Measurements from ENCODE around the gene ATXN2. TPM values are rescaled to one million over a fixed set of nuclear protein-coding genes. Genes with fewer than 3 reads are reported as not detected.
A peak's percentile ranks its signal among the peaks of the same experiment; 100 is the strongest.

The ATXN2 gene
- total and polyA plus RNA-seq, 4 donors: 11.5 to 33.1 (median 22.1) TPM

DNA sequence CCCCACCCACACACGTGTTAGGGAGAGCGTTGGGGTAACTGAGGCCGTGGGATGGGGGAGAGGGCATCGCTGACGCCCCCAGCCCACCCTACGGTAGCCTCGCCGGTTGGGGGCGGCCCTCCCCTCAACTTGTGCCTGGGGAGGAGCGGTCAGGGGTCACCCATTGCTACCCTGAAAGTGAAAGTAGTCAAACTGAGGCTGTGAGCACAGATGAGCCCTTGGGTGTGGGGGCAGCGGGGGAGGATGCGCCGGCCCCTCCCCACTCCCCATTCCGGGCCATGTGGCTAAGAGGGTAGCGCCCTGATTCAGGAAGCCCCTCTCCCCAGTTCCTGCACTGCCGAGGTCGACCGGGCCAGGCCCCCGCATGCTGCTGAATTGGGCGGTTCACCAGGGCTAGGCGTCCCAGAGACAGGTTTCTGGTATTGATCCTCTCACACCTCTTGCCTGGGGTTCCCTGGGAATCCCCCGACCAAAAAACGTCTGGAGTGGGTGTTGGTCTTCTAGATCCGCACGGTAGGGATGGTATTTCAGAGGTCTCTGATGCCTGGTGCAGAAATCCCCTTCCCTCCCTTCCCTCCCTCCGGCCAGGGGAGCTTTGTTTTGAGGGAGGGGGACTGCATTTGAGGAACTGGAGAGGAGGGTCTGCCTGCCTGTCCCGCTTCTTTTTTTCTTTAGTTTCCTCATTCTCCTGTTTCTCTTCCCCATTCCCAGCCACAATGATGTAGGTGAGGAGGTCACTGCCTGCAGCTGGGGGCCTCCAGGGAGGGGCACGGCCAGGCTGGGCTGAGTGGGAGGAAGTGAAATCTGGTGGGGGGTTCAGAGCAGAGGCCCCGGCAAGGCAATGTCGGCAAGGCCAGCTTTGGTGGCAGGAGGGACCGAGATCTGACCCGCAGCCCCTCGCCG, 192.4 kb downstream of the ATXN2 start:
- Histone ChIP-seq H3K4me1 (ENCODE audit: control insufficient read depth in 4 of 4, insufficient read depth in 4 of 4, low read length in 3 of 4) (peaks cover 19 to 62% (median 46%) of the 10 kb centered on the region in 4 donors), H3K9me3 (ENCODE audit: control insufficient read depth in 4 of 4, low read length in 3 of 4) (no peaks in the 10 kb centered on the region), H3K4me3 (ENCODE audit: low read depth in 1 of 3, low read length in 3 of 3) (peak overlapping the region; percentile 45 to 85 (median 79)), H3K27me3 (ENCODE audit: control insufficient read depth in 4 of 4, insufficient read depth in 4 of 4, low read length in 3 of 4) (no peaks in the 10 kb centered on the region), H3K9ac (ENCODE audit: low read depth in 1 of 2, low read length in 2 of 2) (peak overlapping the region; percentile 73 to 84), H3K36me3 (ENCODE audit: control insufficient read depth in 4 of 4, insufficient read depth in 3 of 4, low read depth in 1 of 4, low read length in 3 of 4) (no peaks in the 10 kb centered on the region), H3K27ac (ENCODE audit: low read depth in 1 of 2, low read length in 2 of 2) (peak overlapping the region; percentile 80 to 85)
- DNase-seq (ENCODE audit: low spot score): no peak
- 13% methylated on average over 34 of the region's 34 CpGs for WGBS
- TF ChIP-seq, protein P1, sequence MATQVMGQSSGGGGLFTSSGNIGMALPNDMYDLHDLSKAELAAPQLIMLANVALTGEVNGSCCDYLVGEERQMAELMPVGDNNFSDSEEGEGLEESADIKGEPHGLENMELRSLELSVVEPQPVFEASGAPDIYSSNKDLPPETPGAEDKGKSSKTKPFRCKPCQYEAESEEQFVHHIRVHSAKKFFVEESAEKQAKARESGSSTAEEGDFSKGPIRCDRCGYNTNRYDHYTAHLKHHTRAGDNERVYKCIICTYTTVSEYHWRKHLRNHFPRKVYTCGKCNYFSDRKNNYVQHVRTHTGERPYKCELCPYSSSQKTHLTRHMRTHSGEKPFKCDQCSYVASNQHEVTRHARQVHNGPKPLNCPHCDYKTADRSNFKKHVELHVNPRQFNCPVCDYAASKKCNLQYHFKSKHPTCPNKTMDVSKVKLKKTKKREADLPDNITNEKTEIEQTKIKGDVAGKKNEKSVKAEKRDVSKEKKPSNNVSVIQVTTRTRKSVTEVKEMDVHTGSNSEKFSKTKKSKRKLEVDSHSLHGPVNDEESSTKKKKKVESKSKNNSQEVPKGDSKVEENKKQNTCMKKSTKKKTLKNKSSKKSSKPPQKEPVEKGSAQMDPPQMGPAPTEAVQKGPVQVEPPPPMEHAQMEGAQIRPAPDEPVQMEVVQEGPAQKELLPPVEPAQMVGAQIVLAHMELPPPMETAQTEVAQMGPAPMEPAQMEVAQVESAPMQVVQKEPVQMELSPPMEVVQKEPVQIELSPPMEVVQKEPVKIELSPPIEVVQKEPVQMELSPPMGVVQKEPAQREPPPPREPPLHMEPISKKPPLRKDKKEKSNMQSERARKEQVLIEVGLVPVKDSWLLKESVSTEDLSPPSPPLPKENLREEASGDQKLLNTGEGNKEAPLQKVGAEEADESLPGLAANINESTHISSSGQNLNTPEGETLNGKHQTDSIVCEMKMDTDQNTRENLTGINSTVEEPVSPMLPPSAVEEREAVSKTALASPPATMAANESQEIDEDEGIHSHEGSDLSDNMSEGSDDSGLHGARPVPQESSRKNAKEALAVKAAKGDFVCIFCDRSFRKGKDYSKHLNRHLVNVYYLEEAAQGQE (IDR thresholded peaks at IDR 0.05): peak; percentile 11
- TF ChIP-seq, protein P2, sequence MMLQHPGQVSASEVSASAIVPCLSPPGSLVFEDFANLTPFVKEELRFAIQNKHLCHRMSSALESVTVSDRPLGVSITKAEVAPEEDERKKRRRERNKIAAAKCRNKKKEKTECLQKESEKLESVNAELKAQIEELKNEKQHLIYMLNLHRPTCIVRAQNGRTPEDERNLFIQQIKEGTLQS (IDR thresholded peaks at IDR 0.05): no peak

DNA sequence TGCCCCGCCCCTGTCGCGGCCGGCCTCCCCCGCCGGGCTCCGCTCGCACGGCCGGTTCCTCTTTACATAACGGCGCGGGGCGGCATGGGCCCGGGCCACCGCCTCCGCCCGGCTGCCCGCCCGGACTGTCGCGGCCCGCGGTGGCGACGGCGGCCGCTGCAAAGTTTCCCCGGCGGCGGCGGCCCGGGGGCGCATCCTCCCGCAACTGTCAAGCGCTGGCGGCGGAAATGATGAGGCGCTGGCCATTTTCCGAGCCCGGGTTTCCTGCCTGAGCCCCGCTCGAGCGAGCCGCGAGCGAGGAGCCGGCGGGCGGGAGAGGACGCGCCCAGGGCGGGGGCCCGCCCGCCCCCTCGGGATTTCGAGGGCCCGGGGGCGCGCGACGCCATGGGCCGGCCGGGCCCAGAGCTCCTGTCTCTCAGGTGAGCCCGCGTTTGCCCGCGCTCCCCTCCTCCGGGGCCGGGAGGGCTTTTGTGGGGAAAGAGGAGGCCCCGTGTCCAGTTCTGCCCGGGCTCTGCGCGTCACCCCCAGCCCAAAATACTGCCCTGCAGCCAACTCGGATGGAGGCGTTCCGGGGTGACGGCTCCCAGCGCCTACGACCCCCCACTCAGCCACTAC, 193.1 kb downstream of the ATXN2 start, which contains the start of gene SH2B3:
Gene SH2B3 (plus strand): TSS at position 65 of the 615 bp plus-strand sequence. CDS start 12,223 bp downstream, outside the sequence.
- Histone ChIP-seq H3K27me3 (ENCODE audit: control insufficient read depth in 4 of 4, insufficient read depth in 4 of 4, low read length in 3 of 4) (no peaks in the 10 kb centered on the region), H3K36me3 (ENCODE audit: control insufficient read depth in 4 of 4, insufficient read depth in 3 of 4, low read depth in 1 of 4, low read length in 3 of 4) (no peaks in the 10 kb centered on the region), H3K4me1 (ENCODE audit: control insufficient read depth in 4 of 4, insufficient read depth in 4 of 4, low read length in 3 of 4) (peaks cover 19 to 55% (median 40%) of the 10 kb centered on the region in 4 donors), H3K4me3 (ENCODE audit: low read depth in 1 of 3, low read length in 3 of 3) (peak within 1 kb of the TSS; percentile 45 to 85 (median 79)), H3K9me3 (ENCODE audit: control insufficient read depth in 4 of 4, low read length in 3 of 4) (no peaks in the 10 kb centered on the region), H3K9ac (ENCODE audit: low read depth in 1 of 2, low read length in 2 of 2) (peak within 1 kb of the TSS; percentile 73 to 84), H3K27ac (ENCODE audit: low read depth in 1 of 2, low read length in 2 of 2) (peak within 1 kb of the TSS; percentile 82 to 85)
- DNase-seq (ENCODE audit: low spot score): no peak
- TF ChIP-seq HNF4G (IDR thresholded peaks at IDR 0.05) (no peak), HNF4A (conservative IDR thresholded peaks at IDR 0.05) (no peak), TAF1 (conservative IDR thresholded peaks at IDR 0.05) (no peak), FOXA2 (IDR thresholded peaks at IDR 0.05) (no peak), NR2F2 (IDR thresholded peaks at IDR 0.05) (no peak), RAD21 (IDR thresholded peaks at IDR 0.05) (no peak), YY1 (IDR thresholded peaks at IDR 0.05) (no peak), RXRA (IDR thresholded peaks at IDR 0.05) (no peak)
- TF ChIP-seq, protein P3, sequence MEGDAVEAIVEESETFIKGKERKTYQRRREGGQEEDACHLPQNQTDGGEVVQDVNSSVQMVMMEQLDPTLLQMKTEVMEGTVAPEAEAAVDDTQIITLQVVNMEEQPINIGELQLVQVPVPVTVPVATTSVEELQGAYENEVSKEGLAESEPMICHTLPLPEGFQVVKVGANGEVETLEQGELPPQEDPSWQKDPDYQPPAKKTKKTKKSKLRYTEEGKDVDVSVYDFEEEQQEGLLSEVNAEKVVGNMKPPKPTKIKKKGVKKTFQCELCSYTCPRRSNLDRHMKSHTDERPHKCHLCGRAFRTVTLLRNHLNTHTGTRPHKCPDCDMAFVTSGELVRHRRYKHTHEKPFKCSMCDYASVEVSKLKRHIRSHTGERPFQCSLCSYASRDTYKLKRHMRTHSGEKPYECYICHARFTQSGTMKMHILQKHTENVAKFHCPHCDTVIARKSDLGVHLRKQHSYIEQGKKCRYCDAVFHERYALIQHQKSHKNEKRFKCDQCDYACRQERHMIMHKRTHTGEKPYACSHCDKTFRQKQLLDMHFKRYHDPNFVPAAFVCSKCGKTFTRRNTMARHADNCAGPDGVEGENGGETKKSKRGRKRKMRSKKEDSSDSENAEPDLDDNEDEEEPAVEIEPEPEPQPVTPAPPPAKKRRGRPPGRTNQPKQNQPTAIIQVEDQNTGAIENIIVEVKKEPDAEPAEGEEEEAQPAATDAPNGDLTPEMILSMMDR (IDR thresholded peaks at IDR 0.05; ENCODE audit: low read depth, low read length, missing input control): no peak
- TF ChIP-seq, protein P1 (IDR thresholded peaks at IDR 0.05): no peak
- TF ChIP-seq, protein P4, sequence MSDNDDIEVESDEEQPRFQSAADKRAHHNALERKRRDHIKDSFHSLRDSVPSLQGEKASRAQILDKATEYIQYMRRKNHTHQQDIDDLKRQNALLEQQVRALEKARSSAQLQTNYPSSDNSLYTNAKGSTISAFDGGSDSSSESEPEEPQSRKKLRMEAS (IDR thresholded peaks at IDR 0.05): no peak
- TF ChIP-seq, protein P5, sequence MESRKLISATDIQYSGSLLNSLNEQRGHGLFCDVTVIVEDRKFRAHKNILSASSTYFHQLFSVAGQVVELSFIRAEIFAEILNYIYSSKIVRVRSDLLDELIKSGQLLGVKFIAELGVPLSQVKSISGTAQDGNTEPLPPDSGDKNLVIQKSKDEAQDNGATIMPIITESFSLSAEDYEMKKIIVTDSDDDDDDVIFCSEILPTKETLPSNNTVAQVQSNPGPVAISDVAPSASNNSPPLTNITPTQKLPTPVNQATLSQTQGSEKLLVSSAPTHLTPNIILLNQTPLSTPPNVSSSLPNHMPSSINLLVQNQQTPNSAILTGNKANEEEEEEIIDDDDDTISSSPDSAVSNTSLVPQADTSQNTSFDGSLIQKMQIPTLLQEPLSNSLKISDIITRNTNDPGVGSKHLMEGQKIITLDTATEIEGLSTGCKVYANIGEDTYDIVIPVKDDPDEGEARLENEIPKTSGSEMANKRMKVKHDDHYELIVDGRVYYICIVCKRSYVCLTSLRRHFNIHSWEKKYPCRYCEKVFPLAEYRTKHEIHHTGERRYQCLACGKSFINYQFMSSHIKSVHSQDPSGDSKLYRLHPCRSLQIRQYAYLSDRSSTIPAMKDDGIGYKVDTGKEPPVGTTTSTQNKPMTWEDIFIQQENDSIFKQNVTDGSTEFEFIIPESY (IDR thresholded peaks at IDR 0.05): no peak
- under 1% methylated on average over 80 of the region's 80 CpGs for WGBS

Measured in liver (tissue), 9 donors.